HTERT RPE-1 (cell line): Measurements from ENCODE around the gene IZUMO1.
"Not testable (repeated sequence)": the region's sequence is repeated elsewhere in the genome, so short reads cannot be mapped to it uniquely, and the experiment has no call there.

Experiments
- in situ Hi-C: fragments of 300-500 bp; cut with MboI; formaldehyde crosslinking; loops from 4 replicates; pipeline ENCODE4 v1.14.3; 2020; ENCODE audit warnings: low sequenced_read_pairs

IZUMO1 gene

GRCh38 chr19:48714759-48715675 lies 31.7 kb downstream of the IZUMO1 start:
- in situ Hi-C loops: no loop called here

- in situ Hi-C loops: no loop called here
These were observed 32.6 kb downstream of the IZUMO1 start for GRCh38 chr19:48713864-48714755.

GRCh38 chr19:48713041-48713863 lies 33.5 kb downstream of the IZUMO1 start:
- in situ Hi-C loops: no loop called here

GRCh38 chr19:48711106-48711662 lies 35.5 kb downstream of the IZUMO1 start:
- in situ Hi-C loops: no loop called here

GRCh38 chr19:48708471-48708870 lies 38.2 kb downstream of the IZUMO1 start:
- in situ Hi-C loops: no loop called here

- in situ Hi-C loops: no loop called here
These were observed 41.3 kb downstream of the IZUMO1 start for GRCh38 chr19:48705431-48705830.

GRCh38 chr19:48703316-48703715 lies 43.4 kb downstream of the IZUMO1 start:
- in situ Hi-C loops: no loop called here

GRCh38 chr19:48702701-48703100 lies 44.0 kb downstream of the IZUMO1 start:
- in situ Hi-C loops: no loop called here

GRCh38 chr19:48698046-48698445 lies 48.7 kb downstream of the IZUMO1 start:
- in situ Hi-C loops: no loop called here

- in situ Hi-C loops: no loop called here
These were observed 50.2 kb downstream of the IZUMO1 start for GRCh38 chr19:48696353-48697010.

- in situ Hi-C loops: no loop called here
These were observed 50.9 kb downstream of the IZUMO1 start, which contains the start of gene FUT2 for GRCh38 chr19:48695743-48696352. FUT2 (plus strand) TSS chr19:48695971; CDS start chr19:48702957, 6,986 bp downstream.

GRCh38 chr19:48693629-48694028 lies 53.1 kb downstream of the IZUMO1 start:
- in situ Hi-C loops: not testable (repeated sequence)
